GM23248 (cell line): ENCODE measurements around the gene SPHKAP.

ENCODE experiments used
- EZH2 ChIP-seq: fragments of 200-600 bp; sonication (generic); IDR thresholded peaks from 2 replicates; pipeline ENCODE4 v1.6.1; 2018; ENCODE audit warnings: antibody characterized with exemption, mild to moderate bottlenecking; ENCODE audit not compliant: insufficient read depth, poor library complexity, severe bottlenecking
- EZH2phosphoT487 ChIP-seq: fragments of 200-600 bp; sonication (generic); IDR thresholded peaks from 2 replicates; pipeline ENCODE4 v1.6.1; 2018; ENCODE audit warnings: antibody characterized with exemption, moderate library complexity, mild to moderate bottlenecking, low read depth; ENCODE audit not compliant: insufficient read depth

GRCh38 chr2:228048838-228049490, 132.5 kb downstream of the SPHKAP start:
- TF ChIP-seq EZH2 (no peak), EZH2phosphoT487 (no peak)
